ENCODE results near the gene GNPTAB. TPM values are rescaled to one million over a fixed set of nuclear protein-coding genes. Genes with fewer than 3 reads are reported as not detected.

The GNPTAB gene
- total RNA-seq, 1 experiment from 2014 or later = 21.0 TPM

- Histone ChIP-seq H3K4me1 (ENCODE audit: insufficient read depth, low read length) (no peaks in the 10 kb centered on the region), H3F3A (ENCODE audit: low read length, unreplicated experiment) (no peaks in the 10 kb centered on the region), H3K9ac (ENCODE audit: low read length) (no peak overlapping the region), H3K27ac (ENCODE audit: low read length) (no peak overlapping the region), H3K9me2 (replicated peaks; ENCODE audit: low read length) (no peaks in the 10 kb centered on the region), H3K9me3 (ENCODE audit: low read length) (no peaks in the 10 kb centered on the region), H2AFZ (ENCODE audit: low read length) (no peak overlapping the region), H3K4me2 (ENCODE audit: low read length) (no peak overlapping the region), H3K4me3 (ENCODE audit: low read length) (no peak overlapping the region), H4K20me1 (ENCODE audit: low read length) (no peaks in the 10 kb centered on the region), H3K36me3 (ENCODE audit: low read depth, low read length) (no peaks in the 10 kb centered on the region), H3K27me3 (ENCODE audit: low read length) (no peaks in the 10 kb centered on the region), H3K79me2 (ENCODE audit: low read length) (no peaks in the 10 kb centered on the region)
- ChIA-PET POLR2A (ENCODE audit: unreplicated experiment) (no interaction called here), CTCF (no interaction called here)
- TF ChIP-seq CTCF (conservative IDR thresholded peaks at IDR 0.05; ENCODE audit: low read depth, low read length) (no peak), EZH2phosphoT487 (IDR thresholded peaks at IDR 0.05; ENCODE audit: borderline replicate concordance, low read length) (no peak), EZH2 (IDR thresholded peaks at IDR 0.05; ENCODE audit: low read length, unreplicated experiment) (no peak)
- BruUV-seq (replicated peaks) = no TSS peak
- intact Hi-C loops (cut with micrococcal nuclease) = no loop called here
- DNase-seq = no peak
- ATAC-seq = no peak
Observed at GRCh38 chr12:101733166-101733565, 97.6 kb downstream of the GNPTAB start.

GRCh38 chr12:101732318-101732717 is 98.4 kb downstream of the GNPTAB start:
- DNase-seq (no peak), ATAC-seq (no peak)
- no peaks in the 10 kb centered on the region for H3K27me3 ChIP-seq (ENCODE audit: low read length)
- H3K9me2 ChIP-seq (replicated peaks; ENCODE audit: low read length) = no peaks in the 10 kb centered on the region
- no peaks in the 10 kb centered on the region for H4K20me1 ChIP-seq (ENCODE audit: low read length)
- no TSS peak for BruUV-seq (replicated peaks)
- ChIA-PET POLR2A (ENCODE audit: unreplicated experiment) (no interaction called here), CTCF (no interaction called here)
- no peaks in the 10 kb centered on the region for H3K36me3 ChIP-seq (ENCODE audit: low read depth, low read length)
- H3K9ac ChIP-seq (ENCODE audit: low read length) = no peak overlapping the region
- TF ChIP-seq EZH2 (IDR thresholded peaks at IDR 0.05; ENCODE audit: low read length, unreplicated experiment) (no peak), CTCF (conservative IDR thresholded peaks at IDR 0.05; ENCODE audit: low read depth, low read length) (no peak), EZH2phosphoT487 (IDR thresholded peaks at IDR 0.05; ENCODE audit: borderline replicate concordance, low read length) (no peak)
- no peaks in the 10 kb centered on the region for H3F3A ChIP-seq (ENCODE audit: low read length, unreplicated experiment)
- no peaks in the 10 kb centered on the region for H3K9me3 ChIP-seq (ENCODE audit: low read length)
- H2AFZ ChIP-seq (ENCODE audit: low read length) = no peak overlapping the region
- H3K4me1 ChIP-seq (ENCODE audit: insufficient read depth, low read length) = 0 out of 2 replicates have a peak, but pooled peaks cover 1% of the 10 kb centered on the region
- H3K4me2 ChIP-seq (ENCODE audit: low read length) = no peak overlapping the region
- H3K79me2 ChIP-seq (ENCODE audit: low read length) = no peaks in the 10 kb centered on the region
- intact Hi-C loops (cut with micrococcal nuclease) = no loop called here
- H3K27ac ChIP-seq (ENCODE audit: low read length) = no peak overlapping the region
- no peak overlapping the region for H3K4me3 ChIP-seq (ENCODE audit: low read length)

GRCh38 chr12:101729842-101730241 is 100.9 kb downstream of the GNPTAB start:
- no peaks in the 10 kb centered on the region for H3F3A ChIP-seq (ENCODE audit: low read length, unreplicated experiment)
- ATAC-seq = no peak
- H3K27ac ChIP-seq (ENCODE audit: low read length) = no peak overlapping the region
- H3K79me2 ChIP-seq (ENCODE audit: low read length) = no peaks in the 10 kb centered on the region
- H2AFZ ChIP-seq (ENCODE audit: low read length) = no peak overlapping the region
- ChIA-PET CTCF (interaction anchor here (0.6 kb wide), 1 partner anchor 106 kb away, joined by 3 read pairs; no protein-coding TSS in a partner anchor), POLR2A (ENCODE audit: unreplicated experiment) (no interaction called here)
- H3K36me3 ChIP-seq (ENCODE audit: low read depth, low read length) = no peaks in the 10 kb centered on the region
- intact Hi-C loops (cut with micrococcal nuclease) = no loop called here
- no peak overlapping the region for H3K4me3 ChIP-seq (ENCODE audit: low read length)
- no peak overlapping the region for H3K9ac ChIP-seq (ENCODE audit: low read length)
- DNase-seq = no peak
- peaks cover 7% of the 10 kb centered on the region; the same call in 1 of the 2 replicates for H3K4me1 ChIP-seq (ENCODE audit: insufficient read depth, low read length)
- H4K20me1 ChIP-seq (ENCODE audit: low read length) = no peaks in the 10 kb centered on the region
- no peak overlapping the region for H3K4me2 ChIP-seq (ENCODE audit: low read length)
- no peaks in the 10 kb centered on the region for H3K9me2 ChIP-seq (replicated peaks; ENCODE audit: low read length)
- H3K27me3 ChIP-seq (ENCODE audit: low read length) = no peaks in the 10 kb centered on the region
- BruUV-seq (replicated peaks) = no TSS peak
- TF ChIP-seq EZH2 (IDR thresholded peaks at IDR 0.05; ENCODE audit: low read length, unreplicated experiment) (no peak), EZH2phosphoT487 (IDR thresholded peaks at IDR 0.05; ENCODE audit: borderline replicate concordance, low read length) (no peak), CTCF (conservative IDR thresholded peaks at IDR 0.05; ENCODE audit: low read depth, low read length) (no peak)
- H3K9me3 ChIP-seq (ENCODE audit: low read length) = no peaks in the 10 kb centered on the region

Data from PC-3 (cell line).